ENCODE results near the gene HDGF.

The HDGF gene

GRCh38 chr1:156751451-156751756 is at the start of gene HDGF:
HDGF (minus strand) TSS chr1:156751675; CDS start chr1:156751429, 246 bp downstream.
- ChIA-PET CTCF (interaction anchor here (0.6 to 2.2 kb wide), 3 partner anchors 15 to 92 kb away, joined by 3 to 10 read pairs (median 5); partner anchors contain the start of gene PRCC), POLR2A (interaction anchor here (0.7 to 4.5 kb wide), 12 partner anchors 10 to 107 kb away, joined by 3 to 80 read pairs (median 6); partner anchors contain the start of genes CRABP2, ISG20L2, METTL25B and MRPL24)
- TF ChIP-seq FOXM1 (IDR thresholded peaks at IDR 0.05; ENCODE audit: borderline replicate concordance) = peak; percentile 86
- no peak for TF ChIP-seq L3MBTL2 (conservative IDR thresholded peaks at IDR 0.05)
- DNase-seq (ENCODE audit: extremely low spot score) = no peak

GRCh38 chr1:156797212-156797871 is 45.9 kb upstream of the HDGF start:
- ChIA-PET POLR2A (interaction anchor here (1.5 kb wide), 1 partner anchor 56 kb away, joined by 5 read pairs; the partner anchor contains the start of gene MRPL24), CTCF (interaction anchor here (0.6 to 2.8 kb wide), 12 partner anchors 13 to 130 kb away, joined by 3 to 22 read pairs (median 4); partner anchors contain the start of genes METTL25B and NTRK1)
- TF ChIP-seq NFRKB (IDR thresholded peaks at IDR 0.05) = no peak
- TF ChIP-seq PKNOX1 (IDR thresholded peaks at IDR 0.05) = no peak
- no peak for TF ChIP-seq SUZ12 (IDR thresholded peaks at IDR 0.05)
- TF ChIP-seq TARDBP (IDR thresholded peaks at IDR 0.05) = no peak
- no peak for TF ChIP-seq HDGF (IDR thresholded peaks at IDR 0.05; ENCODE audit: borderline replicate concordance)
- no peak for TF ChIP-seq ZNF384 (IDR thresholded peaks at IDR 0.05)
- TF ChIP-seq CTBP1 (IDR thresholded peaks at IDR 0.05; ENCODE audit: borderline replicate concordance) = no peak
- no peak for TF ChIP-seq LEF1 (IDR thresholded peaks at IDR 0.05; ENCODE audit: borderline replicate concordance)
- no peak for TF ChIP-seq ARNT (IDR thresholded peaks at IDR 0.05)
- TF ChIP-seq L3MBTL2 (conservative IDR thresholded peaks at IDR 0.05) = no peak
- no peak for TF ChIP-seq FOXA1 (IDR thresholded peaks at IDR 0.05)
- TF ChIP-seq SP1 (IDR thresholded peaks at IDR 0.05) = no peak
- TF ChIP-seq FOXM1 (IDR thresholded peaks at IDR 0.05; ENCODE audit: borderline replicate concordance) = no peak
- TF ChIP-seq BHLHE40 (IDR thresholded peaks at IDR 0.05; ENCODE audit: borderline replicate concordance) = no peak
- TF ChIP-seq ELF4 (IDR thresholded peaks at IDR 0.05) = no peak
- no peak for TF ChIP-seq FOXK2 (IDR thresholded peaks at IDR 0.05)
- peak; percentile 68 for DNase-seq (ENCODE audit: extremely low spot score)

- no peak for DNase-seq (ENCODE audit: extremely low spot score)
Observed at GRCh38 chr1:156796340-156797097, 45.0 kb upstream of the HDGF start.

GRCh38 chr1:156795787-156796186 is 44.3 kb upstream of the HDGF start:
- ChIA-PET CTCF (interaction anchor here (1.4 to 2.2 kb wide), 4 partner anchors 12 to 106 kb away, joined by 3 to 7 read pairs (median 3); partner anchors contain the start of gene NTRK1), POLR2A (interaction anchor here (0.6 kb wide), 1 partner anchor 67 kb away, joined by 3 read pairs; no protein-coding TSS in a partner anchor)
- DNase-seq (ENCODE audit: extremely low spot score) = no peak
- TF ChIP-seq TARDBP (IDR thresholded peaks at IDR 0.05) (no peak), L3MBTL2 (conservative IDR thresholded peaks at IDR 0.05) (no peak), FOXK2 (IDR thresholded peaks at IDR 0.05) (no peak), ZNF384 (IDR thresholded peaks at IDR 0.05) (no peak), CTBP1 (IDR thresholded peaks at IDR 0.05; ENCODE audit: borderline replicate concordance) (no peak), SP1 (IDR thresholded peaks at IDR 0.05) (no peak), ELF4 (IDR thresholded peaks at IDR 0.05) (no peak), LEF1 (IDR thresholded peaks at IDR 0.05; ENCODE audit: borderline replicate concordance) (no peak), FOXM1 (IDR thresholded peaks at IDR 0.05; ENCODE audit: borderline replicate concordance) (no peak), HDGF (IDR thresholded peaks at IDR 0.05; ENCODE audit: borderline replicate concordance) (no peak), PKNOX1 (IDR thresholded peaks at IDR 0.05) (no peak), NFRKB (IDR thresholded peaks at IDR 0.05) (no peak), ARNT (IDR thresholded peaks at IDR 0.05) (no peak), BHLHE40 (IDR thresholded peaks at IDR 0.05; ENCODE audit: borderline replicate concordance) (no peak), FOXA1 (IDR thresholded peaks at IDR 0.05) (no peak), SUZ12 (IDR thresholded peaks at IDR 0.05) (no peak)

More at GRCh38 chr1:156796340-156797097, 45.0 kb upstream of the HDGF start:
- no peak for TF ChIP-seq FOXA1 (IDR thresholded peaks at IDR 0.05)
- TF ChIP-seq NFRKB (IDR thresholded peaks at IDR 0.05) = no peak
- TF ChIP-seq ELF4 (IDR thresholded peaks at IDR 0.05) = no peak
- no peak for TF ChIP-seq ARNT (IDR thresholded peaks at IDR 0.05)
- TF ChIP-seq LEF1 (IDR thresholded peaks at IDR 0.05; ENCODE audit: borderline replicate concordance) = no peak
- no peak for TF ChIP-seq HDGF (IDR thresholded peaks at IDR 0.05; ENCODE audit: borderline replicate concordance)
- ChIA-PET CTCF (interaction anchor here (0.6 to 2.8 kb wide), 10 partner anchors 12 to 107 kb away, joined by 3 to 11 read pairs (median 4); partner anchors contain the start of genes METTL25B and NTRK1), POLR2A (interaction anchor here (0.6 kb wide), 1 partner anchor 67 kb away, joined by 3 read pairs; no protein-coding TSS in a partner anchor)

- POLR2A ChIA-PET = no interaction called here
- no peak for DNase-seq (ENCODE audit: extremely low spot score)
- CTCF ChIA-PET = interaction anchor here (1.1 to 2.2 kb wide), 5 partner anchors 15 to 106 kb away, joined by 3 to 7 read pairs (median 3); partner anchors contain the start of gene NTRK1
- TF ChIP-seq TARDBP (IDR thresholded peaks at IDR 0.05) = no peak
- TF ChIP-seq CTBP1 (IDR thresholded peaks at IDR 0.05; ENCODE audit: borderline replicate concordance) = no peak
- no peak for TF ChIP-seq ELF4 (IDR thresholded peaks at IDR 0.05)
- no peak for TF ChIP-seq FOXA1 (IDR thresholded peaks at IDR 0.05)
- TF ChIP-seq ARNT (IDR thresholded peaks at IDR 0.05) = no peak
- TF ChIP-seq FOXK2 (IDR thresholded peaks at IDR 0.05) = no peak
- TF ChIP-seq BHLHE40 (IDR thresholded peaks at IDR 0.05; ENCODE audit: borderline replicate concordance) = no peak
- TF ChIP-seq SUZ12 (IDR thresholded peaks at IDR 0.05) = no peak
- no peak for TF ChIP-seq L3MBTL2 (conservative IDR thresholded peaks at IDR 0.05)
- no peak for TF ChIP-seq ZNF384 (IDR thresholded peaks at IDR 0.05)
Observed at GRCh38 chr1:156795374-156795733, 43.9 kb upstream of the HDGF start.
